SIG-M5 treated with dmso at 0.1 percent for 504 hours (cell line): ENCODE data around the gene PAGE1.
"Not testable (repeated sequence)": the region's sequence is repeated elsewhere in the genome, so short reads cannot be mapped to it uniquely, and the experiment has no call there.

Source experiments
- DNase-seq: peaks from one replicate; lab custom pipeline; 2025; ENCODE audit not compliant: unreplicated experiment; lab: John Stamatoyannopoulos, UW

The PAGE1 gene, protein sequence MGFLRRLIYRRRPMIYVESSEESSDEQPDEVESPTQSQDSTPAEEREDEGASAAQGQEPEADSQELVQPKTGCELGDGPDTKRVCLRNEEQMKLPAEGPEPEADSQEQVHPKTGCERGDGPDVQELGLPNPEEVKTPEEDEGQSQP

DNA sequence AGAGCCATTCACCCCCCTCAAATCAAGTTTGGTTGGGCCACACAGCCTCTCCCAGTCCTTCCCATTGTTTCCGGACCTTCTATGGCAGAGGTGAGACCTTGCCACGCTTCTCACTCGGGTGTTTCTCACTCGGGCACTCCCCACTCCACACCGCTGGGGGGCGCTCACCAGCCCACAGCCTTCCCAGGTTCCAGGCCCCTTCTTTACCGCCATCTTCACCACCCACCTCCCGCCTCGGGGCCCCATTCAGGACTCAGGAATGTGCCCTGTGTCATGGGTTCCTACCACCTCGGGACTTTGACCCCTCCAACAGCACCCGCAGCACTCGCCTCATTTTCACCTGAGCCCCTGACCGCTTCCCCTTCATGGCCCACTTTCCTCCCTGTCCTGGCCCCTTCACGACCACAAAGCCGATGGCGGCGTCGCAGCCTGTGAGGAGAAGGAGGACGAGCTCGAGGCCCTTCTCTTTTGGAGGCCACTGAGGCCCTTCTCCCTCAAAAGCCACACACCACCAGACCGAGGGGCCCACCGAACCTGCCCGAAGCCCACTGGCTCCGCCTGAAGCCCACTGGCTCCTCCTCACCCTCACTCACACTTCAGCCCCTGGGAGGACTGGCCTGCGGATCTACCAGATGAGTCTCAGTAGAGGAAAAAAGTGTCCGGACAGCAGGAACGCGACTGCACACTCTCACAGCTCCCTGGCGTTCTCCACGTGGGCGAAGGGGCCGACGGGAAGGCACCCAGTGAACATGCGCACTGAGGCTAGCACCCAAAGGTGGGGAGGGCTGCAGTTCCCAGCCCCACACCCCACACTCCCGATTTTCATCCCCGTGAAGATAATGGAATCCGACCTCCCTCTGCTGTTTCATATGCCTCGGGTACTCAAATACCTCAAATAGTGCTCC lies at the start of gene PAGE1:
PAGE1 (minus strand) TSS at position 709 of the 905 bp plus-strand sequence. CDS start 1,214 bp downstream, outside the sequence.
- DNase-seq: no peak

DNA sequence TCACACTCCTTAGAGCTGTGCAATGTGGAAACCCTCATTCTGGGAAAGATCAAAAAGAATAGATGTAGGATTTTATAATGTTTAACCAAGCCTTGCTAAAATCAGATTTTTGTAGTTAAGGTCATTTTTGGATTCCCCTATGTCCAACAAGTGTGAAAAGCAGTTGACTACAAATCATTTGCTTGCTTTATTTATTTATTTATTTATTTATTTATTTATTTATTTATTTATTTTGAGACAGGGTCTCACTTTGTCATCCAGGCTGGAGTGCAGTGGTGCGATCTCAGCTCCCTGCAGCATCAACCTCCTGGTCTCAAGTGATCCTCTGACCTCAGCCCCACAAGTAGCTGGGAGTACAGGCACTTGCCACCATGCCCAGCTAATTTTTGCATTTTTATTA lies 45.7 kb upstream of the PAGE1 start:
- DNase-seq: not testable (repeated sequence)

DNA sequence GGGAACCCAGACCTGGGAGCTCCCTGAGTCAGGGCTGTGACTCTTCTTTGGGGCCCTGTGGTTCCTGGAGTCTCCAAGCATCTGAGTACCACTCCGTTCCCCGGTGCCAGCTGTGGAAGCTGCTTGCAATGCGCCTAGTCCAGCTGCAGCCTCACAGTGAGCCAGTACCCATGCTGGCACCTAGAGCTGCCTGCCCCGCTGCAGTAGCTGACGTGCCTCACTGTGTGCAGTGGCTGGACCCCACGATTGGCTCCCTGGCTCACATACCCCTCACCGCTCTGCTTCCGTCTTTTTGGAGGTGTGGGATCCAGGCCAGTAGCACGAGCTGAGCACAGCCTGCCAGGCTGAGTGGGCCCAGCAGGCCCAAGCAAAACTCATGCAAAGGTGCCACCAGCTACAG lies 32.1 kb upstream of the PAGE1 start:
- DNase-seq: no peak

DNA sequence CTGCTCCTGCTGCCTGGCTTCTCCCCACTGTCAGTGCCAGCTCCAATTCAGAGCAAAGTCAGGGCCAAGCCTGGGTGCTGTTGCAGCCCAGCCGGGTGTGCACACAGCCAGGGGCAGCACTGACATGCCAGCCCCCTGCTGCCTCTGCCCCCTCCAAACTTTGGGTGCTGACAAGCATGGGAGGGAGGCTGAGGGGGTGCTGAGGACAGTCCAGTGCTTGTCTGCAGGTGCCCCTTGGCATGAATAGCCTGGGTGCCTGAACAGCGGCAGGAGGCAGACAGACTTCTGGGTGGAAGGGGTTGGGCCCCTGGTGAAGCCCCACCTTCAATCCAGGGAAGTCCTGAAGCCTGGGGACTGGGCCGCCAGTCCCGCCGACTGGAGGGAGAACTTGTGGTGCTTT lies 31.2 kb upstream of the PAGE1 start:
- no peak for DNase-seq

DNA sequence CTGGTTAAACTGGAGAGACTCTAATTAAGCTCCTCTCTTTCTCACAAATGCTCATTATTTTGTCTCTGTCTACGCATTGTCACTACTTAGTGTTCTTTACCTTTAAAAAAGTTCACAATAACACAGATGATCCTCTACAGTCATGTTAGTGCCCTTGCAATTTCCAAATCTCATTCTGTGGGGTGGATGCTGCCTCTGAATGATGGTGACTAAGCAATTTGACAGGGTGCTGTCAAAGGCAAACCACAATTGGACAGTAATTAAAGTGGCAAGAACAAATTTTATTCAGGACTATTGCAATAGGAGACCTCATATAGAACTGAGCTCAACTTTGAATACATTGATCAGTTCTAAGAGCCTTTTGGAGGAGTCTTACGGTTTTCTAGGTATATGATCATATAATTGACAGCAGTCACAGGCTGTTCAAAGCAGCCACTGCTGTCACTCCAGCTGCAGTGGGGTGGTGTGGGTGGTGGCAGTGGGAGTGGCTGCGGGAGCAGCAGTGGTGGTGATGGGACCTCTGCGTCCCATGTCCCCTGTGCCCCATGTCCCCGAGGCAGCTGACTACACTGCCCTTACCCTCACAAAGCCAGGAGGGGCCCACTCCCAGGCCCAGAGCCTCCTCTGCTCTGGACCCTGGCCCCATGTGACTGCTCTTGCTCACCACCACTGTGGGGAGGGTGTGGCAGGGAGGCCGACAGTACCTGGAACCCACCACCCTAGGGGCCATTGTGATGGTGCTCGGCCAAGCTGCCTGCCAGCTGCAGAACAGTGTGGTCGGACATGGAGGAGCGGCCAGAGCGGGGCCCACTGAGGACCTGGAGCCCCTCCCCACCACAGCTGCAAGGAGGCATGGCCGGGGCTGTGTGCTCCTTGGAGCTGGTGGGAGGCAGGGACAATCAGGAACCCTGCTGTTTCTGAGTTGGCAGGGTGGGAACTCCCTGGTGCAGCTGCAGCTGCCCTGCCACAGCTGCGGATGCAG lies 30.4 kb upstream of the PAGE1 start:
- DNase-seq: no peak

DNA sequence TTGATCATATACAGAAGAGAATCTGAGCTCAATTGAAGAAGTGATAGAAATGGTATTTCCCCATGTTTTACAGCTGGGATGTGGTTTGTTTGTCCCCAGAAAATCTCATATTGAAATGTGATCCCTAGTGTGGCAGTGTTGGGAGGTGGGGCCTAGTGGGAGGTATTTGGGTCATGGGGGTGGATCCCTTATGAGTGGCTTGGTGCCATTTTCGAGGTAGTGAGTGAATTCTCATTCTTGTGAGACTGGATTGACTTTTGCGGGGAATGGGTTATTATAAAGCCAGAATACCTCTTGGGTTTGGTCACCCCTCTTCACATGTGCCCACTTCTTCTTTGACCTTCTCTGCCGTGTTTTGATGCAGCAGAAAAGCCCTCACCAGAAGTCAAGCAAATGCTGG lies 29.6 kb upstream of the PAGE1 start:
- DNase-seq: no peak

DNA sequence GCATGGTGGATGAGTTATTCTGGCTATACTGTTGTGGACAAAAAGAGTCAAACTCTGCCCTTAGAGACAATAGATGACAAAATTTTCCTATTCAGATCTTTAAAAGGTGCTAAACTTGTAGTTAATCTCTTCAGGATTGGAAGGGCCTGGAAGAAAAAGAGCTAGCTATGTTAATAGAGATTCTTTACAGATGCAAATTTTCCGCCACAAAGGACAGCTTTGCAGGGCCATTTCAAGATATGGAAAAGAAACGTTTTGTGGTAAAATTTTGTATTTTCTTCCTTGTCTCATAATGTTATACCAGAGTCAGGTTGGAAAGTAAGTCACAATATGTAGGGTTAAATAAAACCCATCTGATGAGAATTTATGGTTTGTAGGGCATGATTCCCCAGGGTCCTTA lies 24.3 kb upstream of the PAGE1 start:
- DNase-seq: not testable (repeated sequence)

DNA sequence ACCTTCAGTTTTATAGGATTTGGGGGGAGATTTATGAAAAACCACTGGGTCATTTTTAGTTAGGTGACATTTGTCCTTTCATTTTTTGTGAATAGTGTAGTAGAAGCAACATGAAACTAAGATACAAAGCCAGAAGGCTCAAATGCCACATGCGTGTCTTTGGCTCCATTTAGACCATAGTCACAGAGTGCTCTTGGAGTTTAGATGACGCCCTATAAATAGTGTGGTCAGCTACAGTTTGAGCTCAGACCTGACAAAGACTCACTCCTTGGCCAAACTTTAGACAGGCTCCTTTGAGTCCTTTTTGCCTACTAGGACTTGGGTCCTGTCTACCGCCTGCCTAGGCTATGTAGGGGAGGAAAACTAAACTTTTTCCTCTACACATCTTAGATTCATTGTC lies 16.8 kb upstream of the PAGE1 start:
- no peak for DNase-seq

DNA sequence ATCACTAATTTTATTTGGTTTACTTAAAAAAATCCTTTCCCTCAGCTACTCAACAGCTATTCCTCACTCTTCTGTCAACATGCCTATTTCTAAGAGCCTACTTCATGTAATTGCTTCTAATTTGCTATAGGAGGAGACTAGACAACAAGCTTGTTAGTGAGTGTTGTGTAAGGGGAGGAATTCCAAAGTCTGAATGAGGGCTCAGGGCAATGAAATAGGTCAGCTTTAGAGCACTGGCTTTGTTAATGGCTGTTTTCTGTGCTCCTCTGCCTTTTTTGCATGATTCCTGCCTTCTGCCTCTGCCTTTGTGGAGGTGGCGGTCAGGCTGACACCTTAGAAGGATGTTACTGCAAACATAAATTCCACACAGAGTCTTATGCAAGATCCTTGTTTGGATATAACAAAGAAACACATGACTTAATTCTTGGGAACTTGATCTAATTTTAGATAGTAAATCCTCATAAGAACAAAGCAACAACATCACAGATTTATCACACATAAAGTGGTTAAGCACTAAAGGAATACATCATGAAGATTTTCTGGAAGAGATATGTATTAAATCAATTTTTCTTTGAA lies 15.0 kb upstream of the PAGE1 start:
- DNase-seq: no peak

DNA sequence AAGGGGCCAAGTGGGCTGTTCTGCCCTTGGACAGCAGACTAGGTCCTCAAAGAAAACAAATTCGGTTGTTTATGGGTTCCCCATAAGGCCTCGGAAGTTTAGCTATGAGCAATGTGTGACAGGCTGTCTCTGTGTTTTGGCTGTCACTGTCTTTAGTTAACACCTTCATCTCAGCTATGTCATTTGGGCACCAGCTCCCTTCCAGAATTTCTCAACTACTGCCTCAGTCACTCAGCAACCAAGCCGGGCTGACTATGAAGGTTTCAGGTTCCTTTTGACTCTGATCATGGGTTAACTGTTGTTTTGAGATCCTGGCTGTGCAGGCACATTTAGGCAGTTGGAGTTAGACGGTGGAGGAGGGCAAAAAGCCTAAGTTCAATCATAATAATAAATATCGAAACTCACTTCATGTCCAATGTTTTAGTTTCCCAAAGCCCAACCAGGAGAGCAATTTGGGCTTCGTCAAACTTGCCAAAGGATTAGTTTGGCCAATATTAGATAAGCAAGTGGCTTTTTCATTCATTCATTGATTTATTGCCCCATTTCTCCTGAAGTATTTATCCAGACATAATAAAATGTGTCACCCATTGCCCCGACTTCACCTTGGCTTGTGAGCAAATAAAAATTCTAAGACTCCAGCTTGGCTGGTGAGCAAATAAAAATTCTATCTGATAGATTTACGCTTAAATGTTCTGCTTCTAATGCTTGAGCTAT lies 9.1 kb upstream of the PAGE1 start:
- DNase-seq: no peak

DNA sequence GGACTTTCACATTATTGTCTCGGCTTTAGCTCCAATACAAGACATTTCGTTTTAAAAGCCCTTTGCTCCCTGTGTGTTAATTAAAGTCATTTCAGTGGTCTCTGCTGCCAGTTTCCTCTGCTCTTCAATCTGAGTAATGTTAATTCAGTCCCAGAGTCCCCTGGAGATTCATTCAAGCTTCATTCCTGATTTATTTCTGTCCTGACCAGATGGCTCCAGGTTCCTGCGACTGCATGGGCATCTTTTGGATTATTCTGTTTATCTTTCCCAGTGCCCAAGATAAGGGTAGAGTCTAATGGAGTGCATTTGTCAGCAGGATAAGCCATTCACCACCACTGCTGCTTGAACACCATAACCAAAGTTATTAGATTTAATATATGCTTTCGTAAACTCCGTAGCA lies 6.1 kb upstream of the PAGE1 start:
- DNase-seq: no peak

DNA sequence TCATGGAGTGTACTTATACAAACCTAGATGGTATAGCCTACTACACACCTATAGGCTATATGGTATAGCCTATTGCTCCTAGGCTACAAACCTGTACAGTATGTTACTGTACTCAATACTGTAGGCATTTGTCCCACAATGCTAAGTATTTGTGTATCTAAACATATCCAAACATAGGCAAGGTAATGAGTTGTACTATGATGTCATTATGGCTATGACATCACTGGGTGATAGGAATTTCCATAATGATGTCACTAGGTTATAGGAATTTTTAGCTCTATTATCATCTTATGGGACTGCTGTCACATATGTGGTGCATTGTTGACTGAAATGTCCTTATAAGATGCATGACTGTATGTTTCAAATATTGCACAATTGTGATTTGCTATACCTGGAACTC lies 5.5 kb upstream of the PAGE1 start:
- DNase-seq: no peak

DNA sequence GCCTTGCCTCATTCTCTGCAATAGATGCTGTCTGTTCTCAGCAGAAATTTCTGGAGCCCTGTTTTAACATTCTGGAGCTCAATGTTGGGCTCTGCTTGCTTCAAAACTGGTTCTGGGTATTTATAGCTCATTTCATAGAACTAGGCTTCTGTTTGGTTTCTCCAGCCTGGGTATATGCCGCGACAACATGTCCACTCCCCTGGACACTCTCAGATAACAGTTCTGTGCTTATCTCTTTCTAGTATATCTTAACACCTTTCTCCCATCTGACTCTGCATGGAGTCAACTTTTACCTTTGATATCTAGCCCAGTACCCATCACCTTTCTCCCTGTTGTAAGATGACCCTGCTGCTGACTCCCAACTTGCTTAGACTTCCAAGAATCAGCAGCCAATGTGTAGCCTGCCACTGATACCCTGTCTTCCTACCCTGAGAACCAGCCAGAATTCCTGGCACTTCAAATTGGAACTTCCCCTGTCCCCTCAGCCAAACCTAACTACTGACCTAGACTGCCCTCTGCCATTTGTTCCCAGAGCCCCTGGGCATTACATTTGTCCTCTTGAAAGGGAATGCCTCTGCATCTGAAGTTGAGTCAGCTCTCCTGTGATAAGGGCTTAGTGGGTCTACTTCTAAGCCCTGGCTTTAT lies 20.6 kb downstream of the PAGE1 start:
- DNase-seq: no peak

DNA sequence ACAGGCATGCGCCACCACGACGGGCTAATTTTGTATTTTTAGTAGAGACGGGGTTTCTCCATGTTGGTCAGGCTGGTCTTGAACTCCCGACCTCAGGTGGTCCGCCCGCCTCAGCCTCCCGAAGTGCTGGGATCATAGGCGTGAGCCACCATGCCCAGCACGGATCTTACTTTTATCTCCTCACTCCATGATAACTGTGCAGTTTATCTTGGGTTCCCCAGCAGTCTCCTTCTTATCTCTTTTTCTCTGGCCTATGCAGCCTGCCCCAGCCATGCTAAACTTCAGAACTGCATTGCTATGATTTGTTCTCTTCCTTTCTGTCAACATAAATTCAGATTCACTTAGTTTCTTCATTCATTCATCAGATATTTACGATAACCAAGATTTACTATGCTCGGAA lies 22.4 kb downstream of the PAGE1 start:
- no peak for DNase-seq

DNA sequence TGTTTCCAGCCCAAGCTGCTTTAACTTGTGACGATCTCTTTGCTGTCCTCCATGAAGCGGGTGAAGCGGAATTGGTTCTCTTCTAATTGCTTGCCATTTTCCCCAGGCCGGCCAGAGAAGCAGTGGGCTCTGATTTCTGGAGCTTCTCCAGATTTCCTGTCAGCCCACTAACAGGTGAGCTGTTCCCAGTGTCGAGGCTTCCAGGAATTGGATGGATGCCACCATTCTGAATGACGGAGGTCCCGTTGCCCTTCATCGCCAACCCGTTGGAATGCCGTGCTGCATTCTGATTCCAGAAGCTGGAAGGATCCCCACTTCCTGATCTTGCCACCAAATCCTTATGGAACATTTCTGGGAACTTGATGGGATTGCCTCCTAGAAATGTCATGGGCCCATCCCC lies 31.0 kb downstream of the PAGE1 start:
- DNase-seq: no peak

DNA sequence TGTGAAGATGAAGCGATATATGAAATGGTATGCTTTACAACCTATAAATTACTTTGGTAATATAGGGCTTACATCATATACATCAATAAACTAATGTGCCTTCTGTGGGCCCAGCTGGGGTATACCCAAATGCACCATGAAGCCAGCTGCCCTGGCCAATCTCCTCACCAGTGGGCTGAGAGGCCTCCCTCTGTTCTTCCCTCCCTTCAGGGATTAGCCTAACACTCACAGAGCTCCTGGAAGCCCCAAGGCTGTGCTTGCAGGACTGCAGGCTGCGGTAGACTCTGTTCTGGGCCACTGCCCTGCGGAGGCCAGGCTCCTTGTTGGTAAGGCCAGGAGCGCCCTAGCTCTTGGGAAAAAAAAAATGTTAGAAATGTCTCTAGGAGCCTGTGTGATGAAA lies 33.9 kb downstream of the PAGE1 start:
- DNase-seq: no peak

DNA sequence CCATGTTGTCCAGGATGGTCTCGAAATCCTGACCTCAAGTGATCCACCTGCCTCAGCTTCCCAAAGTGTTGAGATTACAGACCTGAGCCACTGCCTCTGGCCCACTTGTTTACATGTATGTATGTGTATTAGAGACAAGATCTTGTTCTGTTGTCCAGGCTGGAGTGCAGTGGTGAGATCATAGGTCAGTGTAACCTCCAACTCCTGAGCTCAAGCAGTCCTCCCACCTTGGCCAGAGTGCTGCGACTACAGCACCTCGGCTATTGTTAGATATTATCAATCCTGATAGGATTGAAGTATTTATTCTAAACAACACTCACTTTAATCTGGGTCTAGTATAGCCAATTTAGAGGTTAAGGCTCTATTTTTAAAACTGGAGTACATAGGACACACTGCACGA lies 36.0 kb downstream of the PAGE1 start:
- DNase-seq: no peak

DNA sequence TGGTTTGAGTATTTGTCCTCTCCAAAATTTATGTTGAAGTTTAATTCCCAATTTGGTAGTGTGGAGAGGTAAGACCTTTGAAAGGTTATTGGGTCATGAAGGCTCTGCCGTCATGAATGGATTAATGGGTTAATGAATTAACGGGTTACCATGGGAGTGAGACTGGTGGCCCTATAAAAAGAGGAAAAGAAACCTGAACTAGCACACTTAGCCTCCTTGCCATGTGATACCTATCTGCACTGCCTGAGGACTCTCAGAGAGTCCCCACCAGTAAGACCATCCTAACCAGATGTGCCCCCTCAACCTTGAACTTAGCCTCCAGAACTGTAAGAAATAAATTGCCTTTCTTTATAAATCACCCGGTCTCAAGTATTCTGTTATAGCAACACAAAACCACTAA lies 39.3 kb downstream of the PAGE1 start:
- no peak for DNase-seq

DNA sequence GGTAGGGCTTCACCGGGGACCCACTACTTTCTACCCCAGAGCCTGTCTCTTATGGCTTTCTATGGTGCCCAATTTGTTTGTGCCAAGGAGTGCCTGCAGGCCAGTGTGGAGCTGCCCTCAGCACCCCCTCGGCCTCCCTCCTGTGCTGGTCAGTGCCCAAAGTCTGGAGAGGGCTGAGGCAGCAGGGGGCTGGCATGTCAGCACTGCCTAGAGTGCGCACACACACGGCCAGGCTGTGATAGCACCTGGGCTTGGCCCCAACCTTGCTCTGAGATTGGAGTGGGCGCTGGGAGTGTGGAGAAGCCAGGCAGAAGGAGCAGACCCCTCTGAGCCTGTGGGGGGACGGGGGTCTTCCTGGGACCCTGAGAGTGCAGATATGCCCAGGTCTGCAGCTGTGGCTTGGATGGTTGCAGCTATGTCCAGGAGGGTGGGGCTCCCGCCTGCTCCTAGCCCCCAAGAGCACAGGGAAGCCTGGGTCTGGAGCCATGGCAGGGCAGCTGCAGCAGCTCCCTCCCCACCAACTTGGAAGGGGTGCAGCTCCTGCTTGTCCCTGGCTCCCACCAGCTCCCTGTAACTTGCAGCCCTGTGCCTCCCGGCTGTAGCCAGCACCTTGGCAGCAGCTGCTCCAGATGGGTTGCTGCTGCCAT lies 50.7 kb downstream of the PAGE1 start:
- no peak for DNase-seq
